ENCODE data around the gene DLGAP1. TPM values are rescaled to one million over a fixed set of nuclear protein-coding genes. Genes with fewer than 3 reads are reported as not detected.

Gene DLGAP1
- total RNA-seq, 1 donor from 2014 or later, result 7.7 TPM

- Mint-ChIP-seq H3K4me1 (ENCODE audit: low read depth) (peaks cover 7% of the 10 kb centered on the region), H3K27ac (ENCODE audit: unreplicated experiment) (no peak overlapping the region), H3K27me3 (ENCODE audit: low read depth) (no peaks in the 10 kb centered on the region), H3K9me3 (ENCODE audit: low read depth) (no peaks in the 10 kb centered on the region), H3K4me3 (ENCODE audit: unreplicated experiment) (no peak overlapping the region), H3K36me3 (ENCODE audit: low read depth) (no peaks in the 10 kb centered on the region)
- no peak for TF ChIP-seq CTCF (IDR thresholded peaks at IDR 0.05)
- no peak for DNase-seq (ENCODE audit: low spot score)
Measured at GRCh38 chr18:4260107-4260506, 195.0 kb downstream of the DLGAP1 start.

- no peak for TF ChIP-seq CTCF (IDR thresholded peaks at IDR 0.05)
- Mint-ChIP-seq H3K27me3 (ENCODE audit: low read depth) (no peaks in the 10 kb centered on the region), H3K4me1 (ENCODE audit: low read depth) (peaks cover 9% of the 10 kb centered on the region), H3K27ac (ENCODE audit: unreplicated experiment) (no peak overlapping the region), H3K36me3 (ENCODE audit: low read depth) (no peaks in the 10 kb centered on the region), H3K9me3 (ENCODE audit: low read depth) (no peaks in the 10 kb centered on the region), H3K4me3 (ENCODE audit: unreplicated experiment) (no peak overlapping the region)
- DNase-seq (ENCODE audit: low spot score), result no peak
Measured at GRCh38 chr18:4256766-4257417, 198.2 kb downstream of the DLGAP1 start.

- H3K4me1 Mint-ChIP-seq (ENCODE audit: low read depth), result peaks cover 9% of the 10 kb centered on the region
- no peak for DNase-seq (ENCODE audit: low spot score)
- no peaks in the 10 kb centered on the region for H3K27me3 Mint-ChIP-seq (ENCODE audit: low read depth)
- no peak overlapping the region for H3K4me3 Mint-ChIP-seq (ENCODE audit: unreplicated experiment)
- no peak overlapping the region for H3K27ac Mint-ChIP-seq (ENCODE audit: unreplicated experiment)
- H3K36me3 Mint-ChIP-seq (ENCODE audit: low read depth), result no peaks in the 10 kb centered on the region
- TF ChIP-seq CTCF (IDR thresholded peaks at IDR 0.05), result no peak
- H3K9me3 Mint-ChIP-seq (ENCODE audit: low read depth), result no peaks in the 10 kb centered on the region
Measured at GRCh38 chr18:4254840-4255239, 200.3 kb downstream of the DLGAP1 start.

- no peaks in the 10 kb centered on the region for H3K27me3 Mint-ChIP-seq (ENCODE audit: low read depth)
- TF ChIP-seq CTCF (IDR thresholded peaks at IDR 0.05), result no peak
- no peak overlapping the region for H3K4me3 Mint-ChIP-seq (ENCODE audit: unreplicated experiment)
- no peaks in the 10 kb centered on the region for H3K9me3 Mint-ChIP-seq (ENCODE audit: low read depth)
- DNase-seq (ENCODE audit: low spot score), result no peak
- H3K36me3 Mint-ChIP-seq (ENCODE audit: low read depth), result no peaks in the 10 kb centered on the region
- no peak overlapping the region for H3K27ac Mint-ChIP-seq (ENCODE audit: unreplicated experiment)
- peaks cover 9% of the 10 kb centered on the region for H3K4me1 Mint-ChIP-seq (ENCODE audit: low read depth)
Measured at GRCh38 chr18:4252829-4253228, 202.3 kb downstream of the DLGAP1 start.

GRCh38 chr18:4251873-4252272, 203.2 kb downstream of the DLGAP1 start:
- H3K27me3 Mint-ChIP-seq (ENCODE audit: low read depth), result no peaks in the 10 kb centered on the region
- no peaks in the 10 kb centered on the region for H3K9me3 Mint-ChIP-seq (ENCODE audit: low read depth)
- no peak overlapping the region for H3K27ac Mint-ChIP-seq (ENCODE audit: unreplicated experiment)
- no peak for TF ChIP-seq CTCF (IDR thresholded peaks at IDR 0.05)
- no peak for DNase-seq (ENCODE audit: low spot score)
- peaks cover 6% of the 10 kb centered on the region for H3K4me1 Mint-ChIP-seq (ENCODE audit: low read depth)
- no peak overlapping the region for H3K4me3 Mint-ChIP-seq (ENCODE audit: unreplicated experiment)
- no peaks in the 10 kb centered on the region for H3K36me3 Mint-ChIP-seq (ENCODE audit: low read depth)
